ENCODE data around the gene NFE2L1.

Gene NFE2L1

GRCh38 chr17:48102798-48103715 lies 54.9 kb downstream of the NFE2L1 start:
- no peak for TF ChIP-seq CTCF (conservative IDR thresholded peaks at IDR 0.05; ENCODE audit: low read length)
- no peak overlapping the region for H3K4me3 ChIP-seq (ENCODE audit: low read length)
- no peak for DNase-seq (ENCODE audit: low read depth)

GRCh38 chr17:48104440-48104839 lies 56.3 kb downstream of the NFE2L1 start:
- no peak overlapping the region for H3K4me3 ChIP-seq (ENCODE audit: low read length)
- no peak for DNase-seq (ENCODE audit: low read depth)
- TF ChIP-seq CTCF (conservative IDR thresholded peaks at IDR 0.05; ENCODE audit: low read length), result no peak

GRCh38 chr17:48106802-48107136 lies 58.6 kb downstream of the NFE2L1 start:
- DNase-seq (ENCODE audit: low read depth), result no peak
- peak overlapping the region; percentile 87 for H3K4me3 ChIP-seq (ENCODE audit: low read length)
- TF ChIP-seq CTCF (conservative IDR thresholded peaks at IDR 0.05; ENCODE audit: low read length), result no peak

- TF ChIP-seq CTCF (conservative IDR thresholded peaks at IDR 0.05; ENCODE audit: low read length), result no peak
- DNase-seq (ENCODE audit: low read depth), result peak; percentile 70
Observed at GRCh38 chr17:48107137-48108055, 59.2 kb downstream of the NFE2L1 start, which contains the start of gene SNX11. Gene SNX11 (plus strand): TSS chr17:48107766. CDS start chr17:48112044, 4,278 bp downstream.

GRCh38 chr17:48110761-48111160 lies 62.6 kb downstream of the NFE2L1 start:
- H3K4me3 ChIP-seq (ENCODE audit: low read length), result no peak overlapping the region
- no peak for TF ChIP-seq CTCF (conservative IDR thresholded peaks at IDR 0.05; ENCODE audit: low read length)
- DNase-seq (ENCODE audit: low read depth), result no peak

More at GRCh38 chr17:48107137-48108055, 59.2 kb downstream of the NFE2L1 start, which contains the start of gene SNX11:
- H3K4me3 ChIP-seq (ENCODE audit: low read length), result peak within 1 kb of the TSS; percentile 87

Measured in AG10803 (cell line).